GM10266 (cell line): ENCODE results near the gene KRT74.

Source experiments
- DNase-seq: peaks from one replicate; pipeline ENCODE4 v3.0.0; 2012; ENCODE audit errors: extremely low spot score
- TF ChIP-seq, protein P1 (sequence below): IDR thresholded peaks from 2 replicates; pipeline ENCODE4 v1.5.1; 2012; ENCODE audit warnings: mild to moderate bottlenecking, low read depth; ENCODE audit not compliant: control insufficient read depth, insufficient read depth; ENCODE audit errors: missing control alignments

The KRT74 gene

DNA sequence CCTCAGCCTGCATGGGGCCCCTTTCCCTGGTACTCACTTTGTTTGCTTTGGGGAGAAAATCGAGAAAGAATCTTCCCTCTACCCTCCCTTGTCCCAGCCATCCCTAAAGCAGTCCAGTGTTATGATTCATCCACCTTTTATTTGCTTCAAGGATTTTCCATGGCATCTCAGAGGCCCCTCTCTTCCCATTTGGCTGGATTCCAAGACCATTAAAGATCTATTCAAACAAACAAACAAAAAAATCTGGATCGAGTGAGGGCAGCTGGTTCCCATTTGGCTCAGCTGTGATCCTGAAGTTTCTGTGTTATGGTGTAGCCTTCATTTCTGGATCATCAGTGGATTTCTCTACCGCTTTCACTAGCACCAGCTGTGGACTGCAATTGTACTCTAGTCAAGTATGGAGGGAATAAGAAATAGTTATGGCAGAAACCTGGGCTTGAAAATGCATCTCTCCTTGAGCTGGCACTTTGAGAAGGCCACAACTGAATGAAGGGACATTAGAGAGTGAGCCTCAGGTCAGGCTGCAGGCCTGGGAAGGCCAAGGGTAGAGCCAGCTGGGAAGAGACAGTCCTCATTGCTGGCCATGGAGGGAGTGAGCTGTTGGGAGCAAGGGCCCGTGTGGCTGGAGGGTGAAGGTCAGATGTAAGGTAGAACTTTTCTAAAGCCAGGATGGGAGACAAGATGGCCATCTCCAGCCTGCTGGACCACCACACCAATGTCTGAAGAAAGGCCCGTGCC lies 34.4 kb downstream of the KRT74 start:
- DNase-seq: no peak

DNA sequence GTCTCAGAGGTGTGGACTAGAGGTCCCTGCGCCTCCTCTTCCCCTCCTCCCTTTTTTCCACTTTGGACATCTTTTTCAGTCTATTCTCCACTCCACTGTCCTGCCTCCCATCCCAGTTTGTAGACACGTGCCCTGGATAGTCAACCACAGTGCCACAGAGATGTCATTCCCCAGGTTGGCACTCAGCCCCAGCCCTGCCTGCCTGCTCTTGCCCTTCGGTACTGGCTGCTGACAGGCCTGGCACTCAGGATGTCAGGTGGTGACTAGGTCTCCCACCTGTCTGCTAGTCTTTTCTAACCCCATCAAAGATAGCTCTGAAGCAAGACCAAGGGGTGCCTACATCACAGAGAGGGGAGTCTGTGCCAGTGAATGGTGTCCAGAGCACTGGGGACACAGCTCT lies 36.5 kb downstream of the KRT74 start:
- no peak for DNase-seq
- TF ChIP-seq, protein P1, sequence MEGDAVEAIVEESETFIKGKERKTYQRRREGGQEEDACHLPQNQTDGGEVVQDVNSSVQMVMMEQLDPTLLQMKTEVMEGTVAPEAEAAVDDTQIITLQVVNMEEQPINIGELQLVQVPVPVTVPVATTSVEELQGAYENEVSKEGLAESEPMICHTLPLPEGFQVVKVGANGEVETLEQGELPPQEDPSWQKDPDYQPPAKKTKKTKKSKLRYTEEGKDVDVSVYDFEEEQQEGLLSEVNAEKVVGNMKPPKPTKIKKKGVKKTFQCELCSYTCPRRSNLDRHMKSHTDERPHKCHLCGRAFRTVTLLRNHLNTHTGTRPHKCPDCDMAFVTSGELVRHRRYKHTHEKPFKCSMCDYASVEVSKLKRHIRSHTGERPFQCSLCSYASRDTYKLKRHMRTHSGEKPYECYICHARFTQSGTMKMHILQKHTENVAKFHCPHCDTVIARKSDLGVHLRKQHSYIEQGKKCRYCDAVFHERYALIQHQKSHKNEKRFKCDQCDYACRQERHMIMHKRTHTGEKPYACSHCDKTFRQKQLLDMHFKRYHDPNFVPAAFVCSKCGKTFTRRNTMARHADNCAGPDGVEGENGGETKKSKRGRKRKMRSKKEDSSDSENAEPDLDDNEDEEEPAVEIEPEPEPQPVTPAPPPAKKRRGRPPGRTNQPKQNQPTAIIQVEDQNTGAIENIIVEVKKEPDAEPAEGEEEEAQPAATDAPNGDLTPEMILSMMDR: no peak

More for the DNA sequence above, 34.4 kb downstream of the KRT74 start:
- TF ChIP-seq, protein P1: no peak

DNA sequence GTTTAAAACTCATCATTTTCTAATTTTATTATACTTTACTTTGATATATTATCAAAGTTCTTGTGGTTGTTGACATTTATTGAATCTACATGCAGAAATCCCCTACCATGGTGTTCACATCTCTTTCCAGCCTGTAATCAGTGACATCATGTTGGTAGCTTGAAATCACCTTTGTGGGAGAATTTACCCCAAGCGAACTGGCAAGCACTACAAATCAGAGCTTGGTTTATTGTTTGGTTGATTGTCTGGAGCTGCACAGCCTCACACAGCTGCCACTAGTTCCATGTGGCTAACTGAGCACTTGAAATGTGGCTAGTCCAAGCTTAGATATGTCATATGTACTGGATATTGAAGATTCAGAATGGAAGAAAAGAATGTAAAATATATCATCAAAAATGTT lies 38.1 kb downstream of the KRT74 start:
- no peak for DNase-seq
- TF ChIP-seq, protein P1: no peak

GRCh38 chr12:52534482-52534881 lies 39.2 kb downstream of the KRT74 start:
- DNase-seq: no peak

DNA sequence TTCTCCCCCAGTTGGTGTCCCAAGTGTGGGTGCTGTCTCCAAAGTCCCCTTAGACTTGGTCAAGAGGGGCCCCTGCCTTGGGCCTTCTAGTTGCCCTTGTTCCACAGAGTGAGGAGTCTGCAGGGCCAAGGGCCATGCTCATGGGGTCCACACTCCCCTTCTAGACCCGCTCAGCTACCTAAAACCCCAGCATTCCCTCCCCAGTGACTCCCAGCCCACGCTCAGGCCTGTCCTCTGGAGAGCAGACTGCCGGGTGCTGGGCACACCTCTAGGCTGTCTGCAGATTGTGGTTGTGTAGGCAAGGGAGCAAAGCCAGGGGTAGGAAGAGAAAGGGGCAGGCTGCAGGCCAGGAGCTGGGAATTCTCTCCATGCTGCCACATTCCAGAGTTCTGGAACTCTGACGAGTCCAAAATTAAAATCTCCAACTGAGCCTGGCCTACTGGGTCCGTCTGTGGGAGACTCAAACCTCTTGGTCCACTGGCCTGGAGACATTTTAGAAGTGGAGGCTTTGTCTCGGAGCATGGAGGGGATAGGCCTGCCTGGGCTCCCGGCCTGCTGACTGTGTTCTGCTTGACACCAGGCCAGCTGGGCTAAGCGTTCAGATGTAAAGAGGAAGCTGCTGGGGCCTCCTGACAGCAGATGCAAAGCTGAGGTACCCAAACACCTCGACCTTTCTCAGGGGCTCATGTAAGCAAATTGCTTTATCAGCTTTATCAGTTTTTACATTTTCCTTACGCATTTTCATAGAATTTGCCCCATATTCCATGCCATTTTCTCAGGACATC lies 39.8 kb downstream of the KRT74 start:
- DNase-seq: no peak
- TF ChIP-seq, protein P1: no peak

More at GRCh38 chr12:52534482-52534881, 39.2 kb downstream of the KRT74 start:
- TF ChIP-seq, protein P1: no peak

- no peak for DNase-seq
- TF ChIP-seq, protein P1: no peak
Observed at GRCh38 chr12:52532636-52533035, 41.0 kb downstream of the KRT74 start.
